Stomach (tissue), 9 donors: ENCODE measurements around the gene RPS6KB2. TPM values are rescaled to one million over a fixed set of nuclear protein-coding genes. Genes with fewer than 3 reads are reported as not detected.

Experiments
- DNase-seq, 2 donors: peaks; one replicate each; pipeline versions ENCODE4 v3.0.0 to v3.0.0-alpha.2; 2013 to 2019
- H3K27ac ChIP-seq, 5 donors: fragments of 200-600 bp in 4 of 5; sonication (generic) in 4 of 5; one replicate each; pipeline ENCODE4 v1.5.1; 2013 to 2019; ENCODE audit warnings: mild to moderate bottlenecking in 1 of 5, moderate library complexity in 1 of 5
- H3K27me3 ChIP-seq, 3 donors: fragments of 200-600 bp; sonication (generic); one replicate each; pipeline ENCODE4 v1.5.1; 2017 to 2019; ENCODE audit warnings: mixed run types in 1 of 3
- H3K36me3 ChIP-seq, 4 donors: fragments of 200-600 bp; sonication (generic); 1 replicate in 3 of 4; 2 replicates in 1 of 4; pipeline ENCODE4 v1.5.1; 2016 to 2019
- H3K4me1 ChIP-seq, 4 donors: fragments of 200-600 bp; sonication (generic); one replicate each; pipeline ENCODE4 v1.5.1; 2016 to 2019
- H3K4me3 ChIP-seq, 4 donors: fragments of 200-600 bp; sonication (generic) in 3 of 4; one replicate each; pipeline ENCODE4 v1.5.1; 2016 to 2019; ENCODE audit warnings: mild to moderate bottlenecking in 1 of 4
- H3K9me3 ChIP-seq, 4 donors: fragments of 200-600 bp; sonication (generic); one replicate each; pipeline ENCODE4 v1.5.1; 2016 to 2019
- CTCF ChIP-seq, 7 experiments: fragments of 450-650 bp in 4 of 7; fragments of 200-600 bp in 3 of 7; sonication (generic) in 3 of 7; IDR thresholded peaks; one replicate each; pipeline ENCODE4 v1.5.1; 2016 to 2019; ENCODE audit warnings: antibody characterized with exemption in 7 of 7, control low read depth in 2 of 7, mild to moderate bottlenecking in 1 of 7
- EP300 ChIP-seq: sonication (generic); formaldehyde crosslinking; IDR thresholded peaks from one replicate; pipeline ENCODE4 v1.6.1; 2017; ENCODE audit warnings: antibody characterized with exemption
- POLR2A ChIP-seq, 4 donors: fragments of 450-650 bp; IDR thresholded peaks; one replicate each; pipeline ENCODE4 v1.6.1; 2016; ENCODE audit warnings: antibody characterized with exemption in 4 of 4, control low read depth in 2 of 4, mild to moderate bottlenecking in 1 of 4, moderate library complexity in 1 of 4
- POLR2AphosphoS5 ChIP-seq, 3 donors: sonication (generic); formaldehyde crosslinking; IDR thresholded peaks; one replicate each; pipeline ENCODE4 v1.6.1; 2016; ENCODE audit warnings: antibody characterized with exemption in 3 of 3
- WGBS, 5 donors: extraction: QIAGEN DNeasy Blood & Tissue Kit in 3 of 5; methylation state at CpG; one replicate each; pipeline versions ENCODE4 v1.1.5 to v1.1.7; 2013 to 2018; 5-methylcytosine and 5-hydroxymethylcytosine counted together
- intact Hi-C: fragments of 100-400 bp; cut with DNase I; formaldehyde crosslinking; loops from one replicate; pipeline ENCODE4 v1.15.1; 2023; ENCODE audit warnings: low total_unique reads
- polyA plus RNA-seq, 3 donors: library from polyadenylated mRNA; stranded (reverse); fragments of 200-250 nt; gene quantifications; one replicate each; pipeline ENCODE4 v1.2.3, GENCODE V29; 2013
- total RNA-seq, 5 donors: library from RNA; depleted of rRNA; stranded (reverse); fragments of >200 nt; gene quantifications; one replicate each; pipeline versions ENCODE4 v1.1.0 to v1.2.3, GENCODE V29; 2014 to 2016
- donor health status: healthy with polysubstance abuse.
- donor health status: Bipolar disorder and iron deficiency.
- donor health status: healthy.

Gene RPS6KB2
- total and polyA plus RNA-seq, 8 donors: 29.7 to 434 (median 71.5) TPM

GRCh38 chr11:67429038-67429668 is 859 bp downstream of the RPS6KB2 start:
- Histone ChIP-seq H3K27me3 (no peaks in the 10 kb centered on the region), H3K27ac (peak overlapping the region; percentile 91 to 98 (median 95)), H3K36me3 (peaks cover 30 to 47% (median 42%) of the 10 kb centered on the region in 4 donors), H3K9me3 (no peaks in the 10 kb centered on the region), H3K4me3 (peak overlapping the region; percentile 80 to 97 (median 90)), H3K4me1 (peaks cover 20 to 35% (median 26%) of the 10 kb centered on the region in 4 donors)
- peak in 1 of 2 donors; percentile 41 for DNase-seq
- no peak for TF ChIP-seq POLR2AphosphoS5 (IDR thresholded peaks at IDR 0.05)
- no peak for TF ChIP-seq EP300
- no peak for TF ChIP-seq POLR2A (IDR thresholded peaks at IDR 0.05)
- no peak for TF ChIP-seq CTCF (IDR thresholded peaks at IDR 0.05)
- 20 to 45% (median 36%) methylated on average over 9 to 12 of the region's 12 CpGs for WGBS, 5 donors
- intact Hi-C loops: no loop called here

GRCh38 chr11:67429722-67430121 is 1.4 kb downstream of the RPS6KB2 start:
- peaks cover 20 to 40% (median 29%) of the 10 kb centered on the region in 4 donors for H3K4me1 ChIP-seq
- no peak for DNase-seq
- H3K27ac ChIP-seq: peak overlapping the region in 3 of 5 donors; percentile 95 to 98 (median 96)
- no peak for TF ChIP-seq EP300
- no peak for TF ChIP-seq POLR2AphosphoS5 (IDR thresholded peaks at IDR 0.05)
- no peak for TF ChIP-seq POLR2A (IDR thresholded peaks at IDR 0.05)
- no peak for TF ChIP-seq CTCF (IDR thresholded peaks at IDR 0.05)
- no peaks in the 10 kb centered on the region for H3K27me3 ChIP-seq
- no peaks in the 10 kb centered on the region for H3K9me3 ChIP-seq
- peak overlapping the region in 3 of 4 donors; percentile 80 to 97 (median 86) for H3K4me3 ChIP-seq
- 48 to 72% (median 64%) methylated on average over 11 of the region's 11 CpGs for whole genome bisulfite sequencing, 5 donors
- intact Hi-C loops: loop anchor here (10.0 kb wide), 1 partner anchor 75 kb away; the partner anchor contains the start of genes CDK2AP2 and PITPNM1
- peaks cover 36 to 53% (median 48%) of the 10 kb centered on the region in 4 donors for H3K36me3 ChIP-seq

- H3K36me3 ChIP-seq: peaks cover 45 to 72% (median 66%) of the 10 kb centered on the region in 4 donors
- H3K27ac ChIP-seq: no peak overlapping the region
- H3K9me3 ChIP-seq: no peaks in the 10 kb centered on the region
- 90 to 94% (median 92%) methylated on average over 24 of the region's 24 CpGs for WGBS, 5 donors
- no peaks in the 10 kb centered on the region for H3K27me3 ChIP-seq
- no peak overlapping the region for H3K4me3 ChIP-seq
- no peak for DNase-seq
- peaks cover 20 to 55% (median 42%) of the 10 kb centered on the region in 4 donors for H3K4me1 ChIP-seq
- TF ChIP-seq POLR2A (IDR thresholded peaks at IDR 0.05): no peak
- no peak for TF ChIP-seq POLR2AphosphoS5 (IDR thresholded peaks at IDR 0.05)
- TF ChIP-seq EP300: no peak
- TF ChIP-seq CTCF (IDR thresholded peaks at IDR 0.05): no peak
- intact Hi-C loops: loop anchor here (10.0 kb wide), 1 partner anchor 73 kb away; the partner anchor contains the start of genes CDK2AP2 and PITPNM1
These were observed 3.3 kb downstream of the RPS6KB2 start for GRCh38 chr11:67431346-67432249.

GRCh38 chr11:67432655-67433349 is 4.5 kb downstream of the RPS6KB2 start:
- DNase-seq: no peak
- Histone ChIP-seq H3K27me3 (no peaks in the 10 kb centered on the region), H3K36me3 (peaks cover 45 to 83% (median 76%) of the 10 kb centered on the region in 4 donors), H3K9me3 (no peaks in the 10 kb centered on the region), H3K27ac (no peak overlapping the region), H3K4me1 (peaks cover 13 to 60% (median 42%) of the 10 kb centered on the region in 4 donors), H3K4me3 (no peak overlapping the region)
- 84 to 90% (median 87%) methylated on average over 16 to 22 of the region's 22 CpGs for WGBS, 5 donors
- TF ChIP-seq EP300 (no peak), CTCF (IDR thresholded peaks at IDR 0.05) (no peak), POLR2A (IDR thresholded peaks at IDR 0.05) (no peak)
- intact Hi-C loops: loop anchor here (10.0 kb wide), 1 partner anchor 72 kb away; the partner anchor contains the start of genes CDK2AP2 and PITPNM1
